Measurements from ENCODE around the gene MAGEA9. TPM values are rescaled to one million over a fixed set of nuclear protein-coding genes. Genes with fewer than 3 reads are reported as not detected.
"Not testable (repeated sequence)": the region's sequence is repeated elsewhere in the genome, so short reads cannot be mapped to it uniquely, and the experiment has no call there.

The MAGEA9 gene, protein sequence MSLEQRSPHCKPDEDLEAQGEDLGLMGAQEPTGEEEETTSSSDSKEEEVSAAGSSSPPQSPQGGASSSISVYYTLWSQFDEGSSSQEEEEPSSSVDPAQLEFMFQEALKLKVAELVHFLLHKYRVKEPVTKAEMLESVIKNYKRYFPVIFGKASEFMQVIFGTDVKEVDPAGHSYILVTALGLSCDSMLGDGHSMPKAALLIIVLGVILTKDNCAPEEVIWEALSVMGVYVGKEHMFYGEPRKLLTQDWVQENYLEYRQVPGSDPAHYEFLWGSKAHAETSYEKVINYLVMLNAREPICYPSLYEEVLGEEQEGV
- total RNA-seq (2014; rRNA removed; shearing (Covaris generic)) = not detected in 2 replicates

DNA sequence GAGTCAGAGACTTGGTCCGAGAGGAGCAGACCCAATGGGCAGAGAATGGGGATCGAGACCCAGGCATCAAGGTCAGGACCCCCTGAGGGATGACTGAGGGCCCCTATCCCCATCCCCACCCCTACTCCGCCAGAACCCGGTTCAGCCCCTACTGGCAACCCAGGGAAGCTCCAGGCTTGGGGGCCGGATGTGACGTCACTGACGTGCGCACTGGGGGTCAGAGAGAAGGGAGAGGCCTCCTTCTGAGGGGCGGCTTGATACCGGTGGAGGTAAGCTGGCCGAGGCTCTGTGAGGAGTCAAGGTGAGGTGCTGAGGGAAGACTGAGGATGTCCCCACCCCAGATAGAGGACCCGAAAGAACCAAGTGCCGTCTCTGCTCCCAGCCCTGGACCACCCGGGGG is at the start of gene MAGEA9:
Gene MAGEA9, plus strand, starts transcription at position 204 of the 400 bp plus-strand sequence. CDS start 4,281 bp downstream, outside the sequence.
- DNase-seq (ENCODE audit: low spot score) = not testable (repeated sequence)

DNA sequence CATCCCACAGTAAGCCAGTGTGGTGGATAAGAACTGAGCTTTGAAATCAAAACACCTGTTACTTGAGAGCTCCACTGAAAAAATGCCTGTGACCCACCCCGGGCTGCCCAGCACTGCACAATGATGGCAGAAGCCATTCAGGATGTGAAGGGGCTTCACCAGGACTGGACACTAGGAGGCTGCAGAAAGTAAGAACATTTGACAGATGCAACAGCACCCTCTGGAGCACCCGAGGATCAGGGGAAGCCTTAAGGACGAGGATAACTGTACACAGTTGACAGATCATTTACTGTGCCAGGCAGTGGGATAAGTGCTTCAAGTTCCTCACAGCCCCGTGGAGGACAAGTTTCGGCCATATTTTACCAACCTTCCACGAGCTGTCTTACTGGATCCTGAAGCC is 39.5 kb upstream of the MAGEA9 start:
- DNase-seq (ENCODE audit: low spot score) = not testable (repeated sequence)

DNA sequence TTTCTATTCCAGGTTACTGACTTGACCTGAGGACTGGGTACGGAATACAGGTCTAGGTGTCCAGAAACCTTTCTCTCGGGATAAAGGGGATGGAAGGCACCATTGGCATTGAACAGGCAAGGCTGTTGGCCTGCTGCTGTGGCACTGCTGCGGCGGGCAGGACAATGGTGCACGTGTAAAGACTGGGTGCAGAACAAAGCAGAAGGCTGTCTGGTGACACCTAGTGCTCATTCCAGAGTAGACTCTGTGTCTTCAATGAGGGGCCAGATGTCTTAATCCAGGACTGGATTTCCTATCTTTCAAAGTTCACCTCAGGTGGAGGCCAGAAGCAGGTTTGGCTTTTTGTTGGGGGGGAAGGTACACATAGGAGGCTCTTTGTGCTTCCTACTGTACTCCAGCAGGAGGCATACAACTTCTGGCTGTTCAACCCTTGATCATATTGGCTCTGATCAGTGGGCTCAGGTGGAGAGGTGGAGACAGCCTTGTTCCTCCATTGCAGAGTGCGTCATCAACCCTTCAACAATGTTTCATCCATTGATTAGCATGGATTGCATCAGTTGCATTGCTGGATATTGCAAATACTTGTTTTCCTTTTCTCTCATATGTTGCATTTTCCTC is 35.2 kb upstream of the MAGEA9 start:
- not testable (repeated sequence) for DNase-seq (ENCODE audit: low spot score)

DNA sequence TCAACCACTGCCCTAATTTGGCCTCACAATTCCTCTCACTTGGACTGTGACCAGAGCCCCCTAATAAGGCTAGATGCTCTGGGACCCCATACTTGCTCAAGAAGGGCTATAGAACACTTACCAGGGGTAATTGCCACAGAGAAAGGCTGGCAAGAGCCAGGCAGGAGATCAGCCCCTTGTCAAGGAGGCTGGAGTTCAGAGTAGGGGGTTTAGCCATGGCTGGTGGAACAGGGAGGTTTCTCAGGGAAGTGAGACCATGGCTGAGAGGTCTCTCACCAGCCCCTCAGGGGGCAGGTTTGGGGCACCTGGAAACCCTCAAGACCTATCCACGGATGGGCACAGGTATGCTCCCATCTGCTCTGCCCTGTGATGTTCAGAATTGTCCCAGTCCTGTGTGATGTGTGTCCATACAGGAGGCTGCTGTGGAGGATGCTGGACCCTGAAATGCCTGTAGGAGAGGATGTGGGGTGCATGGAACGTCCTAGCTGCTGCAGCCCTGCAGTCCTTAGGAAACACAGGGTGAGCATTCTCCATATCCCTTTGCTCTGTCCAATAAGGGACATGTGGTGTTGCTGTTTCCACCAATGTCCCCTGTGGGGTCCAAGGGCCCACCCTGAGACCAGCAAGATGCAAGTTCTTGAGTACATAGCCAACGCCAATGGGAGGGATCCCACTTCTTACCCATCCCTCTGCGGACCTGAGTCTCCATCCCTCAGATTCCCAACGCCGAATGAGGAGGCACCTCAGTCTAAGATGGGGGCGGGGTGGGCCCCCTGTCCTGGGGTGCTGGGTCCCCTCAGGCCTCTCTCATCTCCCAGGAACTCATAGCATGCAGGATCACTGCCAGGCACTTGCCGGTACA is 24.3 kb upstream of the MAGEA9 start:
- DNase-seq (ENCODE audit: low spot score) = no peak

DNA sequence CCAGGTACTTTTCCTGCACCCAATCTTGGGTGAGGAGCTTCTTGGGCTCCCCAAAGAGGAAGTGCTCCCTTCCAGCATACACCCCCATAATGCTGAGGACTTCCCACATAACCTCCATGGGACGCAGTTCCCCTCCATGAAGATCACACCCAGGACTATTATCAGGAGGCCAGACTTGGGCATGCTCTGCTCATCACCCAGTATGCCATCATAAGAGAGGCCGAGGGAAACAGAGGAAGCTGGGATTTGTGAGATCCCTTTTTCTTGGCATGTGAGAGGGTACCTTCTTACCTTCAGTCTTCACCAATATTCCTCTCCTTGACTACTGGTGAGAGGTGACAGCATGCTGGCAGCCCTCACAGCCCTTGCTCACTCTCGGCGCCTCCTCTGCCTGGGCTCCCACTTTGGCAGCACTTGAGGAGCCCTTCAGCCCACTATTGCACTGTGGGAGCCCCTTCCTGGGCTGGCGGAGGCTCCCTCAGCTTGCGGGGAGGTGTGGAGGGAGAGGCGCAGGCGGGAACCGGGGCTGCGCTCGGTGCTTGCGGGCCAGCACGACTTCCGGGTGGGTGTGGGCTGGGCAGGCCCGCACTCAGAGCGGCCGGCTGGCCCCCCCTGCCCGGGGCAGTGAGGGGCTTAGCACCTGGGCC is 23.5 kb upstream of the MAGEA9 start:
- DNase-seq (ENCODE audit: low spot score) = no peak

DNA sequence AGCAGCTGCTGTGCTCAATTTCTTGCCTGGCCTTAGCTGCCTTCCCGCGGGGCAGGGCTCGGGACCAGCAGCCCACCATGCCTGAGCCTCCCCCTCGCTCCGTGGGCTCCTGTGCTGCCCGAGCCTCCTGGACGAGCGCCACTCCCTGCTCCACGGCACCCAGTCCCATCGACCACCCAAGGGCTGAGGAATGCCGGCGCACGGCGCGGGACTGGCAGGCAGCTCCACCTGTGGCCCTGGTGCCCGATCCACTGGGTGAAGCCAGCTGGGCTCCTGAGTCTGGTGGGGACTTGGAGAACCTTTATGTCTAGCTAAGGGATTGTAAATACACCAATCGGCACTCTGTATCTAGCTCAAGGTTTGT is 23.0 kb upstream of the MAGEA9 start:
- DNase-seq (ENCODE audit: low spot score) = not testable (repeated sequence)

DNA sequence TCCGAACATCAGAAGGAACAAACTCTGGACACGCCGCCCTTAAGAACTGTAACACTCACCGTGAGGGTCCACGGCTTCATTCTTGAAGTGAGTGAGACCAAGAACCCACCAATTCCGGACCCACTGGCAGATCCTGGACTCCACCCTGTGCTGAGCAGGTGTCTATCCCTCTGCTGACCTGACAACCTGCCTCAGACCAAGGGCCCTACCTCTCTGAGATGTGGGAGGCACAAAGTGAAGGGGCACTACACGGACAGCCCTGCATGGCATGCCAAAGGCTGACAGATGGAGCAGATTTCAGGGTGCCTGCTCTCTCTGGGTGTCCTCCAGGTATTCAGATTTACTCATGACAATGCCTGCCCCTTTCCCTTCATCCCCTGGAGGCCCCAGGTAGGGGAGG is 21.9 kb upstream of the MAGEA9 start:
- no peak for DNase-seq (ENCODE audit: low spot score)

DNA sequence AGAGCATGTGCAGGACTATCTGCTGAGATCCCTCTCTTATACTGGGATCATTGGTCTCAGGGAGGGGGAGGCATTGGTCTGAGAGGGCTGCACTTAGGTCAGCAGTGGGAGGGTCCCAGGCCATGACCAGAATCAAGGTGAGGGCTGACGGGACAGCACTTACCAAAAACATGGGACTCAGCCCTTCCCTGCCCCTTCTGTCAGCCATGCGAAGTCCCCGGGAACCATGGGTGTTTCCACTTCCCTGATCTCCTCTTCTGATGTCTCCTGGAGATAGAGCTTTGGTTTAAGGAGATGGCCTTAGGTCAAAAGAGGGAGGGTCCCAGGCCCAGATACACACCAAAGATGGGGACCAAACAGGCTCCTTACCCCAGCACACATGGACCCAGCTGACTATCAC is 20.8 kb upstream of the MAGEA9 start:
- DNase-seq (ENCODE audit: low spot score) = no peak

DNA sequence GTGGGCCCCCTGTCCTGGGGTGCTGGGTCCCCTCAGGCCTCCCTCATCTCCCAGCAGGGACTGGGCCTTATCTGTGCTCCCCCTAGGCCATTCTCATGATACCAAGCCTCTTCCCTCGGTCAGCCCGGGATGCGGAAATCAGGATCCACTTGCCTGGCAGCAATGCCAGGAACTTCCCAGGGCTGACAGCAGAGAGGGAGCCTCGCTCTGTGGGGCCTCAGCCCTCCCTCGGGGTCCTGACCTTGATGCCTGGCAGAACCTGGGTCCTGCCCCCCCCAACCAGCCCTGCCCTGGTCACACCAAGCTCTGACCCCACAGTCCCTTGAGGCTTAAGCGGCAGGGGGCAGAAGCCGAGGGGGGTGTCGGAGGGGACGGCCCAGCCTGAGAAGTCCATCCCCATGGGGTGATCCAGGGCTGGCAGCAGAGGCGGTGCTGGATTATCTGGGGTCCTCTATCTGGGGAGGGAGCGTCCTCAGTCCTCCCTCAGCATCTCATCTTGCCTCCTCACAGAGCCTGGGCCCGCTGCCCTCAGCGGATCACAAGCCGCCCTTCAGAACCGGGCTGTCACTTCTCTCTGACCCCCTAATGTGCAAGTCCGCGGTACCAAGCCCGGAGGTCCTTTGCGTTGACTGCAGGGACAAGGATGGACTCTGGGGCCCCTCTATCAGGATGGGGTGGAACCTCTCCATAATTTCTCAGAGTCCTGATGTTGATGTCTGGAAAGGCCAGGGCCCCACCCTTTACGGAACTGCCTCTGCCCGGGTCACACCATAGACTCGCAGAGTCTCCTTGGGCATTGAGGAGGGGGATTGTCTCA is 19.7 kb upstream of the MAGEA9 start:
- DNase-seq (ENCODE audit: low spot score) = not testable (repeated sequence)

DNA sequence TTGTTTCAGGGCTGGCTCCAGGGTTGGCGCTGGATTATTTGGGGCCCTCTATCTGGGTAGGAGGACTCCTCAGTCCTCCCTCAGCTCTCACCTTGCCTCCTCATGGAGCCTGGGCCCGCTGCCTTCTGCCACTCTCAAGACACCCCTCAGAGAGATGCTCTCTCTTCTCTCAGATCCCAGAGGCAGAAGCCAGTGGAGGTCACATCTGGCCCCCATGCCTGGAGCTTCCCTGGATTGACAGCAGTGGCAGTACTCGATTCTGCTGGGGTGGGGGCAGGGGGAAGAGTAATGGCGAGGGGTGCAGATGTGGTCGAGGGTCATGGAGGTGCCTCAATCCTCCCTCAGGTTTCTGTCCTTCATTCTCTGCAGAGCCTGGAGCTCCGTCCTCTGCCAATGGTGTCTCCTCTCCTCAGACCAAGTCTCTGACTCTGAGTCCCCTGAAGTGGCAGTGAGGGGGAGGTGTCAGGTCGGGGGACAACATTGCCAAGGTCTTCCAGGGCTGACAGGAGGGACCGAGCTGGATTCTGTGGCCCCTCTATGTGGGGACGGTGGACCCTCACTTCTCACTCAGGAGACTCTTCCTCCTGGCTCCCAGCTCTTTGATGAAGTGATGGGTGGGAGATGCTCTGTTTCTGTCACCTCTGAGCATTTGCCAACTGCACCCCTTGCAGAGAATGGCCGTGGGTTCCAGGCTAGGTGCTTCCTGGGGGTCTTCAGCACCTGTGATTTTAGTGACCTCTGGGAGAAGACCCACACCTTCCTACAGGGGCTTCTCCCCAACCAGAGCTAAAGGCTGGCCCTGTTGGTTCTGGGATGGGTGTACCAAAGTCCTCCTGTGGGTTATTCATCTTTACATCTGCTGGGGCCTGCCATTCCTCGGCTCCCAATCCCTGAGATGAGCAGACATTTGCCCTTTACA is 18.8 kb upstream of the MAGEA9 start:
- no peak for DNase-seq (ENCODE audit: low spot score)

DNA sequence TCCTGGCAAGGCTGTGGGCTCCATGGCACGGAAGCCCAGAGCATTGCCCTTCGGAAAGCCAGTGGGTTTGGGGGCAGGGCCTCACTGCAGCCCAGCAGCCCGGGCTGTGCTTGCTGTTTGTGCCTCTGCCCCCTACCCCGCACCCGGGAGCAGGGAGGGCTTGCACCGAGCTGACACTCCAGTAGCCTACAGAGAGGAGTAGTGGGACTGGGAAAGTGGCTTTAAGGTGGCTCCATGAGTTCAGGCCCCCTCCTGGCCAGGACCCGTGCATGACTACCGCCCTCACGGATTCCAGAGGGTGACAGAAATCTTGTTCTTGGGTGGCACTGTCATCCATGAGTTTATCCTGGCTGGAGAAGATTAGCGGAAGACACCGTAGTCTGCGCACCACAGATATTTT is 11.4 kb upstream of the MAGEA9 start:
- DNase-seq (ENCODE audit: low spot score) = not testable (repeated sequence)

DNA sequence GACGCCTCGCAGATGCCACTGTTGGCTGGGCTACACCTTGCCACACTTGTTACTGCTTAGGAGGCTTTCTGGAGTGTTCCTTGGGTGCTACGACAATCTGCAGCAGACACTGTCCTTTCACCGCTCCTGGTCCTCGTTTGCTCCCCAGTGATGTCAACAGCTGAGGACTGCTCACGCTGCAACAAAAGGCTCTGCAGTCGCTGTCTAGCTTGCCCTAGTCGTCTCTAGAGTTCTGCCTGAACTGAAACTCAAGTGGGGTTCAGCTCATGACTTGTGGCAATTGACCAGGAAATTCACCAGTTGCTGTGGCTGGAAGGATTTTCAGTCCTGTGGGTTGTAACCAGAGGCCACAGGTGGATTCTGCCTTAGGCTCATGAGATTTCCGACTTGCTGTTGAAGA is 8.7 kb upstream of the MAGEA9 start:
- DNase-seq (ENCODE audit: low spot score) = not testable (repeated sequence)

DNA sequence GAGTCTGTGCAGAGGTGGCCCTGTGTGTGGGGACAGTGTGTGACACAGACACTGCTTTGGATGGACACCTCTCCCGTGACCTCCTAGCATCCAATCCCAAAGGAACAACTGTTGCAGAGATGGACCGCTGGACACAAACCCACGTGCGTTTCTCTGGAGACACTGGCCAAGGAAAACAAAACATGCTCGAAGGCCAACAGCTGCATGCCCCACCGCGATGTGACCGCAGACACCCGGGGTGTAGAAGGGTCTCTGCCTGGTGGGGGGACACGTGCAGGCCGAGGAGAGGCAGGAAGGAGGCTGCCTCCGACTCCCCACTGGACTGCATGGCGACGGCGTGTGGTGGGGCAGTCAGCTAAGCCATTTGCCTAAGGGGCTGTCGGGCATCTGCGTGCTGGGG is 8.0 kb upstream of the MAGEA9 start, which contains the start of gene HSFX1:
Gene HSFX1, plus strand, starts transcription at position 301 of the 400 bp plus-strand sequence. CDS start 614 bp downstream, outside the sequence.
- not testable (repeated sequence) for DNase-seq (ENCODE audit: low spot score)

DNA sequence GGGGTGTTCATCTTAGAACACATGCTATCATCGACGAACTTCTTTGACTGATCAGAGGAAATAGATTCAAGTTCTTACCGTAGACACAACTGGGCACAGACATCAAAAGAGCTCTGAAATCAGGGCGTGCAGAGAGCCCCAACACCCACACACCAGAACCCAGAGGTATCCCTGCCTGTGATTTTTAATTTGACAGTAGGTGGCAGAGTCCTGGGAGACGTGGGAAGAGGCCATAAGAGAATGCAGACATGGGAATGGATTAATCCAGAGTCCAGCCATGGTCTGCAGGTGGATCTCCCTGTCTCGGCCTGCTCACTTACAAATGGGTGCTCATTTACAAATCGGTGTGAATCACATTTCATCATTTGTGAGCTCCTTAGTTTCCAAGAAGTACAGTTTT is 3.7 kb upstream of the MAGEA9 start:
- not testable (repeated sequence) for DNase-seq (ENCODE audit: low spot score)

DNA sequence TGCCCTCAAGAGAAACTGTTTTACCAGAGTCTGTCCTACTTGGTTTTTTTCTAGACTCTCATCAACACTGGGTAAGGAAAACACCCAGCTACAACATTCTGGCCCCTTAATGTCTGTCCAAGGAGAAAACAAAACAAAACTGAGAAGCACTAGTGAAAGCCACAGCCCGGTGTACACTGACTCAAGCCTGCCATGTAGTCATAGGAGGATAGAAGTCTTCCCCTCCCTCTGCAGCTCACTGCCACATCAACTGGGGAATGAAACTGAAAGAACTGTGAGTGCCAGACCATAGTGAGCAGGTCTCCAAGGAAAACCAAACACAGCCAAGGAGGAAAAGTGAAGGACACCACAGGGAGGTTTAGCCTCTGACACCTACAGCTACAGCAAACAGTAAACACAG is 13.8 kb downstream of the MAGEA9 start:
- DNase-seq (ENCODE audit: low spot score) = not testable (repeated sequence)

DNA sequence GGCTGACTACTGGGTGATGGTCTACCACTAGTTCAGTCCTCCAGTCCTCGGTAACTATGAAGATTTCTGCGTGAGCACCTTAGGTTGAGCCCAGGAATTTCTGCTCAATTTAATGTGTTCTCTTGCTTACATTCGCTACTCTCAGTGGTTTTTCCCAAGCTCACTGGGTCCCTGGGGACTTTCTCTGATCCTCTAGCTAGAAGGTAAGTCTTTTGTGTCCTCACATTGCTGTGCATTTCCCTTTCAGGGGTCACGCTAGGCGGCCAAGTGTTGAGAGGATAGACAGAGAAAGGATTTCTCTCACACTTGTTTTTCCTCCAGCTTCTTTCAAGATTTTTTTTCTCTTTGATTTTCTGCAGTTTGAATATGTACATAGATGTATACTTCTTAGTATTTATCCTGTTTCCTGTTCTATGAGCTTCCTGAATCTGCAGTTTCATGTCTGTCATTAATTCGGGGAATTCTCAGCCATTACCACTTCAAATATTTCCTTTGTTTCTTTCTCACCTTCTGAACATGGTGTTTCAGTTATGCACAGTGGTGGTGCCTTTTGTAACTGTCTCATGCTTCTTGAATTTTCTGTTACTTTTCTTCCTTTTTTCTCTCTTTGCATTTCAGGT is 17.5 kb downstream of the MAGEA9 start:
- DNase-seq (ENCODE audit: low spot score) = no peak

DNA sequence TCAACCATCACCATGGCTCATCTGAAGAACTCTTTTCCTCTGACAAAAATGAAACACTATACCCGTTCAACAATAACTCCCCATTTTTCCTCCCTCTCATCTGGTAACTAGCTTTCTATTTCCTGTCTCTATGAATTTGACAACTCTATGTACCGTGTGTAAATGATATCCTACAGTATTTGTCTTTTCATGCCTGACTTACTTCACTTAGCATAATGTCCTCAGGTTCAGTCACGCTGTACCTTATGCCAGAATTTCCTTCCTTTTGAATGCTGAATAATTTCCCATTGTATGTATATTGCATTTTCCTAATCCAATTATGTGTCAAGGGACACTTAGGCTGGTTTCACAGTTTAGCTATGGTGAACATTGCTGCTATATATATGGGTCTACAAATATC is 18.2 kb downstream of the MAGEA9 start:
- no peak for DNase-seq (ENCODE audit: low spot score)

DNA sequence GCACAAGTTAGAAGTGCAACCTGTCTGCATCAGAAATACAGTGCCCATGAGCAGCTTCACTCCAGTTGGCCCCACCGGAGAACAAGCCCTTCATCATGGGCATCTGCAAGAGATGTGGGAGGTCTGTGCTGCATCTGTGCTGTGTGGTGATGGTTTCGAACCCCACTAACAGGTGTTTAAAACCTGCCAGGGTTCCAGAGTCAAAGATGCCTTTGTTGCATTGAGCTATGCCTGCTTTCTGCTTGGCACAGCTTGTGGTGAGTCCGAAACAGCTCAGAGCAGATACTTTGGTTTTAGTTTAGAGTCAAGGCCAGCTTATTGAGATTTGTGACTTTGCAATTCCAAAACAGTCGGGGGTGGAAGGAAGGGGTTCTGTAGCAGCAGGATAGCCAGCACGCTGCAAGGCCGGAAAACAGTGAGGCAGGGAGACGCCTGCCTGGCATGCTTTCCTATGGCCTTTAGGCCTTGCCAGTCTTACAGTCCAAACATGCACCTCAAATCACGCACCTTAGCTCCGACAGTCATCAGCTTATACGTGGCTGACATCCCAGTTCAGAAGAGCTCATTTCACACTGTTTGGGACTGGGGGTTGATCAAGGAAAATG is 21.8 kb downstream of the MAGEA9 start:
- no peak for DNase-seq (ENCODE audit: low spot score)

DNA sequence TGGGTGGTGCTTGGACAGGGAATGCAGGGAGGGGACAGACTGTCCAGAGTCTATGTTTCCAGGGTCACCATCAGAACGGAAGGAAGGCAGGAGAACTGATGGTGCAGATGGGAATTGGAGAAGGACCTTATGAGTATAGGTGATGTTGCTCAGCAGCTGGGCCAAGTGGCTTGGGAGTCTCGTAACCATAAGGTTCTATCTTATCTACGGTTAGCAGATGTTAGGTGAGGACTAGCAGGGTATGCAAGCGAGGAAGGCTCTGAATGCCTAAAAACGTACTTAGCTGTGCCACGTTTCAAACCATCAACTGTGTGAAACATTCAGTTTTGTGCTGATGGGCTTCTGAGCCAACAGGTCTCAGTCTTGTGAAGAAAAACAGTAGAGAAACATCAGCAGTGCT is 22.4 kb downstream of the MAGEA9 start:
- DNase-seq (ENCODE audit: low spot score) = no peak

Measured in A172 (cell line).